Psoas muscle (tissue), 8 donors: ENCODE measurements around the gene PPP3CB. TPM values are rescaled to one million over a fixed set of nuclear protein-coding genes. Genes with fewer than 3 reads are reported as not detected.

Source experiments
- ATAC-seq, 4 donors: fragments of 200-7000 bp; cut with Tn5 transposase; one replicate each; pipeline ENCODE4 v1.9.1; 2020; ENCODE audit warnings: moderate library complexity in 3 of 4, mild to moderate bottlenecking in 2 of 4
- DNase-seq, 2 donors: peaks; one replicate each; pipeline ENCODE4 v3.0.0-alpha.2; 2020
- H3K27ac ChIP-seq: fragments of 200-600 bp; one replicate; pipeline ENCODE4 v1.8.0; 2022
- H3K27me3 ChIP-seq, 3 donors: fragments of 200-600 bp in 1 of 3; one replicate each; pipeline versions ENCODE4 v1.6.1 to v1.8.0; 2013 to 2022; ENCODE audit warnings: low read length in 2 of 3, mild to moderate bottlenecking in 2 of 3, moderate library complexity in 1 of 3; ENCODE audit not compliant: insufficient read depth in 3 of 3
- H3K36me3 ChIP-seq, 2 donors: fragments of 200-600 bp in 1 of 2; one replicate each; pipeline versions ENCODE4 v1.6.1 to v1.8.0; 2013 to 2022; ENCODE audit warnings: low read depth in 1 of 2, mild to moderate bottlenecking in 1 of 2, moderate library complexity in 1 of 2; ENCODE audit not compliant: insufficient read depth in 1 of 2
- H3K4me1 ChIP-seq: fragments of 200-600 bp; one replicate; pipeline ENCODE4 v1.8.0; 2022
- H3K4me3 ChIP-seq: fragments of 200-600 bp; one replicate; pipeline ENCODE4 v1.8.0; 2022; ENCODE audit warnings: mild to moderate bottlenecking
- H3K9me3 ChIP-seq: fragments of 200-600 bp; one replicate; pipeline ENCODE4 v1.8.0; 2022
- WGBS, 3 donors: extraction: QIAGEN DNeasy Blood & Tissue Kit; methylation state at CpG; one replicate each; pipeline versions ENCODE4 v1.1.6 to v1.1.7; 2013; 5-methylcytosine and 5-hydroxymethylcytosine counted together
- intact Hi-C, 2 donors: fragments of 100-400 bp; cut with DNase I; formaldehyde crosslinking; loops; one replicate each; pipeline versions ENCODE4 v1.11.0 to v1.14.2; 2022
- polyA plus RNA-seq, 3 donors: library from polyadenylated mRNA; stranded (reverse); fragments of 200-250 nt; gene quantifications; one replicate each; pipeline ENCODE4 v1.2.3, GENCODE V29; 2013
- total RNA-seq, 4 donors: library from RNA; stranded (reverse); fragmentation: NEBNext Ultra II Directional in 2 of 4; extraction: Animal tissue kit (Norgen Biotek cat#: 25700) in 2 of 4; gene quantifications; one replicate each; pipeline versions ENCODE4 v1.2.1 to v1.2.4, GENCODE V29; 2021 to 2023
- TF ChIP-seq, protein P1 (sequence below): fragments of 200-600 bp; IDR thresholded peaks from one replicate; pipeline ENCODE4 v1.8.0; 2022; ENCODE audit warnings: antibody characterized with exemption
- donor health status: healthy with polysubstance abuse.
- donor health status: DM: no; HTN: no; CAD: no; lungs with moderate emphysema.
- donor health status: Bipolar disorder and iron deficiency.
- donor health status: healthy.
- donor health status: DM: yes; HTN: yes; CAD: no.
- donor health status: DM: no; HTN: no; CAD: no.
- donor health status: DM: no; HTN: no; CAD: no.
- donor health status: DM: yes; HTN: yes; CAD: no.

PPP3CB gene
- total and polyA plus RNA-seq, 7 donors = 52.2 to 177 (median 132) TPM

DNA sequence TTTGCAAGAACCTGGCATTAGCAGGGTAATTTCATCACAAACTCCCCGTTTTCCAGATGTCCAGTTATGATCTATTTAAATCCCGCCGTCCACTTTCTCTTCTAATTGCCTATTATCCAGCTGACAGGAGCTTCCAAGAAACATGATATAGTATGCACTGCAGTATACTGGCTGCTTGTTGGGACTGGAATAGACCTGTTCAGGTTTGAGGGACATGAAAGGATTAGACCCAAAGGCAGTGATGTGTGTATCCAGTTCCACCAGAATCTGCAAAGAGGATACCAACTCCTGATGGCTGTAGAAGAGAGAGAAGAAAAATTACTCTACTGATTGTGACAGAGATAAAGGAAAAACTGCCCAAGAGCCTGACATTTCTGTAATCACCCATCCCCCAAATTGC, 71.3 kb downstream of the PPP3CB start:
- intact Hi-C loops = loop anchor here in 1 of 2 donors (5.0 kb wide), 1 partner anchor 43 kb away; no protein-coding TSS in a partner anchor
- peaks cover 12 to 95% of the 10 kb centered on the region in 2 donors for H3K36me3 ChIP-seq
- peaks cover 16% of the 10 kb centered on the region for H3K4me1 ChIP-seq
- H3K9me3 ChIP-seq = no peaks in the 10 kb centered on the region
- H3K27me3 ChIP-seq = no peaks in the 10 kb centered on the region
- no peak overlapping the region for H3K4me3 ChIP-seq
- WGBS, 3 donors = 25 to 56% (median 32%) methylated on average over 3 of the region's 3 CpGs
- TF ChIP-seq, protein P1, sequence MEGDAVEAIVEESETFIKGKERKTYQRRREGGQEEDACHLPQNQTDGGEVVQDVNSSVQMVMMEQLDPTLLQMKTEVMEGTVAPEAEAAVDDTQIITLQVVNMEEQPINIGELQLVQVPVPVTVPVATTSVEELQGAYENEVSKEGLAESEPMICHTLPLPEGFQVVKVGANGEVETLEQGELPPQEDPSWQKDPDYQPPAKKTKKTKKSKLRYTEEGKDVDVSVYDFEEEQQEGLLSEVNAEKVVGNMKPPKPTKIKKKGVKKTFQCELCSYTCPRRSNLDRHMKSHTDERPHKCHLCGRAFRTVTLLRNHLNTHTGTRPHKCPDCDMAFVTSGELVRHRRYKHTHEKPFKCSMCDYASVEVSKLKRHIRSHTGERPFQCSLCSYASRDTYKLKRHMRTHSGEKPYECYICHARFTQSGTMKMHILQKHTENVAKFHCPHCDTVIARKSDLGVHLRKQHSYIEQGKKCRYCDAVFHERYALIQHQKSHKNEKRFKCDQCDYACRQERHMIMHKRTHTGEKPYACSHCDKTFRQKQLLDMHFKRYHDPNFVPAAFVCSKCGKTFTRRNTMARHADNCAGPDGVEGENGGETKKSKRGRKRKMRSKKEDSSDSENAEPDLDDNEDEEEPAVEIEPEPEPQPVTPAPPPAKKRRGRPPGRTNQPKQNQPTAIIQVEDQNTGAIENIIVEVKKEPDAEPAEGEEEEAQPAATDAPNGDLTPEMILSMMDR = no peak
- no peak overlapping the region for H3K27ac ChIP-seq
- ATAC-seq = peak in 1 of 4 donors; percentile 46
- DNase-seq = no peak

DNA sequence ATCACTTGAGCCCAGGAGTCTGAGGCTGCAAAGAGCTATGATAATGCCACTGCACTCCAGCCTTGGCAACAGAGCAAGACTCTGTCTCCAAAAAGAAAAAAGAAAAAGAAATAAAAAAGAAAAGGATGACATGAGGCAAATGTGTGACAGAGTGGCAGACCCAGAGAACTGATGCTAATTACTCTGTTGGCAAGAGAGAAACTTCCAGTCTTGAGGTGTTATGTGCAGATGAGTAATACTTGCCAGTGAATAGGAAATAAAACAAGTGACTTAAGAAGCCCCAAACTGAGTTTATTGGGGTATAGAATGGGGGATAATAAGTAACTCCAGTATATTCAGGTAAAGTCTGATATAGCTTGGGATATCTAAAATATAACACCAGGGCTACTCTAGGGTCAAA, 72.5 kb downstream of the PPP3CB start:
- no peak overlapping the region for H3K4me3 ChIP-seq
- intact Hi-C loops = loop anchor here in 1 of 2 donors (5.0 kb wide), 1 partner anchor 44 kb away; no protein-coding TSS in a partner anchor
- TF ChIP-seq, protein P1 = no peak
- H3K27ac ChIP-seq = peak overlapping the region; percentile 5
- no peak for DNase-seq
- no peaks in the 10 kb centered on the region for H3K27me3 ChIP-seq
- ATAC-seq = no peak
- peaks cover 12 to 83% of the 10 kb centered on the region in 2 donors for H3K36me3 ChIP-seq
- H3K9me3 ChIP-seq = no peaks in the 10 kb centered on the region
- H3K4me1 ChIP-seq = peaks cover 16% of the 10 kb centered on the region

DNA sequence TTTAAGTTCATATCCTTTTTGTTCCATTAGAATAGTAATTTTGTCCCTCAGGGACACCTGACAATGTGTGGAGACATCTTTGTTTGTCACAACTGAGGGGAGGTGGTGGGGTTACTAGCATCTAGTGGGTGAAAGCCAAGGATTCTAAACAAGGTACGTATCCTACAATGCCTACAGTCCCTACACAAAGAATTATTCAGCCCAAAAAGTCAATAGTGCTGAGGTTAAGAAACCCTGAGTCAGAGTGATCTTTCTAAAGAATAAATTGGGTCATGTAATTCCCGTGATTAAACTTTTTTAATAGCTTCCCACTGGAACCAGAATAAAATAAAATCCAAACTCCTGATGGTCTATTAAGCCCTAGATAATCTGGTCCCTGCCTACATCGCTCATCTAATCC, 79.3 kb downstream of the PPP3CB start:
- Histone ChIP-seq H3K4me1 (peaks cover 27% of the 10 kb centered on the region), H3K27ac (peak overlapping the region; percentile 48), H3K36me3 (peaks cover 0 to 17% of the 10 kb centered on the region in 2 donors), H3K27me3 (no peaks in the 10 kb centered on the region), H3K9me3 (no peaks in the 10 kb centered on the region), H3K4me3 (no peak overlapping the region)
- intact Hi-C loops = no loop called here
- WGBS, 3 donors = 78 to 93% (median 82%) methylated on average over 3 of the region's 3 CpGs
- no peak for DNase-seq
- TF ChIP-seq, protein P1 = no peak
- ATAC-seq = no peak

DNA sequence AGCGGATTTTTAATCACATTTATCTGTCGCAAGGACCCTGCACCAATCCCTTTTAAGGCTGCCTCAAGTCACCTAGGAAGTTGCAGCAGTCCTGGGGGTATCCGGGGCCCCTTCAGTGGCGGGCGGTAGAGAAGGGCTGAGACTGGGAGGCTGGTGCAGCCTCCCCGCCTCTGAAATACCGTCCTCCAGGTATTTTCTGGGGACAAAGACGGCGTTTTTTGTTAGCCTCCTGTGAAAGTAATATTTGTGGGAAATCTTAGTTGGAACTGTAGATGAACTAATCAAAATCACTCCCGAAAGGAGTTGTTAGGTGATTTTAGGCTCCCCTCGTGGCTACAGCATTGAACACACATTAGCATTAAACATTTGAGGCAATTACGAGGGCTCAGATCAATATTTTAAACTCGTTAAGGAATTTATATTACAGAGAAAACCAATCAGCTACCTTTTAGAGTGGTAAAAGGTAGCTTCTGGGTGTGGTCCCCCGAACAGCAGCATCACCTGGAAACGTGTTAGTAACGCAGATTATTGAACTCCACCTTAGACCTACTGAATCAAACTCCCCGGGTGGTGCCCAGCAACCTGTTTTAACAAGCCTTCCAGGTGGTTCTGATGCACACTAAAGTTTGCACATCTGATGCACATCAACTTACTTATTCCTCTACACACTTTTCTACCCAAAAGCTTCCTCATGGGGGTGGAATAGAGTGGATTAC, 81.4 kb downstream of the PPP3CB start:
- TF ChIP-seq, protein P1 = no peak
- DNase-seq (no peak), ATAC-seq (peak in 2 of 4 donors; percentile 13 to 23)
- H3K36me3 ChIP-seq = no peaks in the 10 kb centered on the region
- H3K27me3 ChIP-seq = no peaks in the 10 kb centered on the region
- intact Hi-C loops = loop anchor here in 1 of 2 donors (5.0 kb wide), 1 partner anchor 83 kb away; the partner anchor contains the start of gene PPP3CB
- WGBS, 3 donors = 5% methylated on average over 17 of the region's 17 CpGs
- no peaks in the 10 kb centered on the region for H3K9me3 ChIP-seq
- peak overlapping the region; percentile 79 for H3K4me3 ChIP-seq
- H3K4me1 ChIP-seq = peaks cover 33% of the 10 kb centered on the region
- peak overlapping the region; percentile 95 for H3K27ac ChIP-seq
